GM12873 (cell line): ENCODE results near the gene LVRN.

Source experiments
- CTCF ChIP-seq: IDR thresholded peaks from 2 replicates; pipeline ENCODE4 v1.5.1; 2012; ENCODE audit warnings: low read depth, mild to moderate bottlenecking, moderate library complexity, low read length, control low read depth; ENCODE audit not compliant: insufficient read depth; ENCODE audit errors: missing control alignments

The LVRN gene

GRCh38 chr5:115962239-115962564, at the start of gene LVRN:
LVRN (plus strand) TSS chr5:115962475; CDS start chr5:115962618, 143 bp downstream.
- TF ChIP-seq CTCF: no peak

GRCh38 chr5:115920171-115920725, 42.0 kb upstream of the LVRN start:
- no peak for TF ChIP-seq CTCF

GRCh38 chr5:115930630-115931337, 31.5 kb upstream of the LVRN start:
- no peak for TF ChIP-seq CTCF

GRCh38 chr5:115932991-115933390, 29.3 kb upstream of the LVRN start:
- no peak for TF ChIP-seq CTCF

- no peak for TF ChIP-seq CTCF
Measured at GRCh38 chr5:115934388-115934974, 27.8 kb upstream of the LVRN start.

GRCh38 chr5:115936031-115936430, 26.2 kb upstream of the LVRN start:
- no peak for TF ChIP-seq CTCF

- no peak for TF ChIP-seq CTCF
Measured at GRCh38 chr5:115939059-115939458, 23.2 kb upstream of the LVRN start.
